Peyer's patch (tissue), 4 donors: ENCODE results near the gene PPP2R3C.

Experiments used
- POLR2A ChIP-seq, 2 donors: fragments of 450-650 bp; IDR thresholded peaks; one replicate each; pipeline ENCODE4 v1.5.1; 2017; ENCODE audit warnings: antibody characterized with exemption in 2 of 2, mild to moderate bottlenecking in 2 of 2, moderate library complexity in 2 of 2
- TF ChIP-seq, protein P1 (sequence below), 6 experiments: fragments of 450-650 bp in 4 of 6; fragments of 200-600 bp in 2 of 6; sonication (generic) in 1 of 6; IDR thresholded peaks; one replicate each; pipeline ENCODE4 v1.5.1; 2017 to 2019; ENCODE audit warnings: antibody characterized with exemption in 6 of 6, mild to moderate bottlenecking in 3 of 6, moderate library complexity in 1 of 6

DNA sequence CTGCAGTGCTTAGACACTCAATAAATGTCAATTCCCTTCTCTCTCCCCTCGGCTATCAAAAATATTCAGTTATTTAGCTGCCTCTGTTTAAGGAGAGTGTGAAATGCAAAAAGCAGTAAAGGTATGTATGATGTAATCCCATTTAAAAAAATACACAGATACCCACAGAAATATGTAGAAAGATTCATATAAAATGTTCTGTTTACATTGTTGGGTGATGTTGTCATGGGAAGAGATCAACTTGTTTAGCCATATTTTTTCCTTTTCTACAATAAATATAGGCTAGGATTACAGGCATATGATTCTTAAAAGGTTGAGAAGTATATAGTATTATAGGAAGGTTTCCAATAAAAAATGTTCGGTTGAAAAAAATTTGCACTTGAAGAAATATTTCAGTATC lies 7.8 kb downstream of the PPP2R3C start:
- no peak for TF ChIP-seq POLR2A (IDR thresholded peaks at IDR 0.05)
- TF ChIP-seq, protein P1, sequence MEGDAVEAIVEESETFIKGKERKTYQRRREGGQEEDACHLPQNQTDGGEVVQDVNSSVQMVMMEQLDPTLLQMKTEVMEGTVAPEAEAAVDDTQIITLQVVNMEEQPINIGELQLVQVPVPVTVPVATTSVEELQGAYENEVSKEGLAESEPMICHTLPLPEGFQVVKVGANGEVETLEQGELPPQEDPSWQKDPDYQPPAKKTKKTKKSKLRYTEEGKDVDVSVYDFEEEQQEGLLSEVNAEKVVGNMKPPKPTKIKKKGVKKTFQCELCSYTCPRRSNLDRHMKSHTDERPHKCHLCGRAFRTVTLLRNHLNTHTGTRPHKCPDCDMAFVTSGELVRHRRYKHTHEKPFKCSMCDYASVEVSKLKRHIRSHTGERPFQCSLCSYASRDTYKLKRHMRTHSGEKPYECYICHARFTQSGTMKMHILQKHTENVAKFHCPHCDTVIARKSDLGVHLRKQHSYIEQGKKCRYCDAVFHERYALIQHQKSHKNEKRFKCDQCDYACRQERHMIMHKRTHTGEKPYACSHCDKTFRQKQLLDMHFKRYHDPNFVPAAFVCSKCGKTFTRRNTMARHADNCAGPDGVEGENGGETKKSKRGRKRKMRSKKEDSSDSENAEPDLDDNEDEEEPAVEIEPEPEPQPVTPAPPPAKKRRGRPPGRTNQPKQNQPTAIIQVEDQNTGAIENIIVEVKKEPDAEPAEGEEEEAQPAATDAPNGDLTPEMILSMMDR (IDR thresholded peaks at IDR 0.05), result no peak
